Stimulated activated CD4-positive, alpha-beta T cell treated with anti-CD3 and anti-CD28 coated beads, Interleukin-4, amount 100 ng/mL, for 24 hours (primary cell): ENCODE data around the gene SORCS2.

Experiments
- DNase-seq: peaks from one replicate; pipeline ENCODE4 v3.0.0-alpha.2; 2020

Gene SORCS2

GRCh38 chr4:7224878-7225533 is 32.7 kb downstream of the SORCS2 start:
- no peak for DNase-seq

- no peak for DNase-seq
These were observed 34.1 kb downstream of the SORCS2 start for GRCh38 chr4:7226439-7226838.

GRCh38 chr4:7227008-7227407 is 34.7 kb downstream of the SORCS2 start:
- DNase-seq: no peak

- DNase-seq: no peak
These were observed 36.4 kb downstream of the SORCS2 start for GRCh38 chr4:7228734-7229133.

GRCh38 chr4:7232061-7232650 is 39.8 kb downstream of the SORCS2 start:
- DNase-seq: no peak

GRCh38 chr4:7233006-7233580 is 40.8 kb downstream of the SORCS2 start:
- DNase-seq: no peak

GRCh38 chr4:7233601-7234000 is 41.3 kb downstream of the SORCS2 start:
- DNase-seq: no peak

- no peak for DNase-seq
These were observed 42.2 kb downstream of the SORCS2 start for GRCh38 chr4:7234355-7235029.

- DNase-seq: no peak
These were observed 42.7 kb downstream of the SORCS2 start for GRCh38 chr4:7235030-7235380.

GRCh38 chr4:7236847-7237246 is 44.5 kb downstream of the SORCS2 start:
- no peak for DNase-seq

GRCh38 chr4:7237873-7238272 is 45.5 kb downstream of the SORCS2 start:
- no peak for DNase-seq

- no peak for DNase-seq
These were observed 46.1 kb downstream of the SORCS2 start for GRCh38 chr4:7238300-7238960.

GRCh38 chr4:7239101-7239820 is 46.9 kb downstream of the SORCS2 start:
- DNase-seq: no peak

GRCh38 chr4:7239844-7240243 is 47.5 kb downstream of the SORCS2 start:
- no peak for DNase-seq

GRCh38 chr4:7240306-7240705 is 48.0 kb downstream of the SORCS2 start:
- DNase-seq: no peak

GRCh38 chr4:7241597-7242125 is 49.3 kb downstream of the SORCS2 start:
- no peak for DNase-seq

- no peak for DNase-seq
These were observed 50.4 kb downstream of the SORCS2 start for GRCh38 chr4:7242766-7243165.

- DNase-seq: no peak
These were observed 51.4 kb downstream of the SORCS2 start for GRCh38 chr4:7243609-7244330.

- DNase-seq: no peak
These were observed 52.0 kb downstream of the SORCS2 start for GRCh38 chr4:7244331-7244665.

- no peak for DNase-seq
These were observed 52.5 kb downstream of the SORCS2 start for GRCh38 chr4:7244751-7245320.

- no peak for DNase-seq
These were observed 55.2 kb downstream of the SORCS2 start for GRCh38 chr4:7247521-7247920.

GRCh38 chr4:7247946-7248345 is 55.6 kb downstream of the SORCS2 start:
- DNase-seq: no peak
